Activated CD8-positive, alpha-beta memory T cell treated with anti-CD3 and anti-CD28 coated beads, Interleukin-2, amount 50 U/mL, for 1 hour (primary cell): Measurements from ENCODE around the gene MRPL10.

ENCODE experiments used
- DNase-seq: peaks from one replicate; pipeline ENCODE4 v3.0.0-alpha.2; 2020; ENCODE audit errors: extremely low read depth

MRPL10 gene

GRCh38 chr17:47831003-47831933 lies at the start of gene MRPL10, which contains the start of gene LRRC46:
Gene MRPL10, minus strand, starts transcription at chr17:47831541. Its CDS starts 30 bp downstream, at chr17:47831511.
Gene LRRC46, plus strand, starts transcription at chr17:47831670. Its CDS starts 320 bp downstream, at chr17:47831990.
- DNase-seq, result peak; percentile 71

- DNase-seq, result no peak
These were observed 48.6 kb upstream of the MRPL10 start for GRCh38 chr17:47879776-47880454.

- DNase-seq, result no peak
These were observed 47.8 kb upstream of the MRPL10 start for GRCh38 chr17:47879028-47879585.

- no peak for DNase-seq
These were observed 47.1 kb upstream of the MRPL10 start for GRCh38 chr17:47878203-47879027.

- no peak for DNase-seq
These were observed 46.2 kb upstream of the MRPL10 start for GRCh38 chr17:47877368-47878034.

GRCh38 chr17:47875011-47875985 lies 44.0 kb upstream of the MRPL10 start:
- no peak for DNase-seq

- DNase-seq, result no peak
These were observed 42.1 kb upstream of the MRPL10 start for GRCh38 chr17:47873200-47874090.

GRCh38 chr17:47872651-47873161 lies 41.4 kb upstream of the MRPL10 start:
- no peak for DNase-seq

GRCh38 chr17:47872019-47872650 lies 40.8 kb upstream of the MRPL10 start:
- no peak for DNase-seq

- DNase-seq, result no peak
These were observed 39.7 kb upstream of the MRPL10 start for GRCh38 chr17:47871048-47871447.

GRCh38 chr17:47870056-47870455 lies 38.7 kb upstream of the MRPL10 start:
- no peak for DNase-seq

GRCh38 chr17:47869114-47869513 lies 37.8 kb upstream of the MRPL10 start:
- DNase-seq, result no peak

- no peak for DNase-seq
These were observed 36.6 kb upstream of the MRPL10 start for GRCh38 chr17:47867813-47868533.

GRCh38 chr17:47866941-47867340 lies 35.6 kb upstream of the MRPL10 start:
- no peak for DNase-seq

GRCh38 chr17:47864791-47865216 lies 33.5 kb upstream of the MRPL10 start:
- no peak for DNase-seq

GRCh38 chr17:47862621-47863440 lies 31.5 kb upstream of the MRPL10 start:
- no peak for DNase-seq
